Mesendoderm (in vitro differentiated cells): ENCODE measurements around the gene RAB36.
A peak's percentile ranks its signal among the peaks of the same experiment; 100 is the strongest.

ENCODE experiments used
- DNase-seq: peaks from one replicate; pipeline ENCODE4 v3.0.0; 2013
- H2AK5ac ChIP-seq: 2 replicates; pipeline ENCODE4 v1.6.1; 2013; ENCODE audit warnings: low read length, inconsistent platforms
- H2BK120ac ChIP-seq: 2 replicates; pipeline ENCODE4 v1.6.1; 2013; ENCODE audit warnings: low read depth, mild to moderate bottlenecking, low read length, moderate library complexity, mixed read lengths
- H2BK15ac ChIP-seq: replicated peaks from 2 replicates; pipeline ENCODE4 v1.6.1; 2013; ENCODE audit warnings: low read depth, mild to moderate bottlenecking, moderate library complexity
- H2BK5ac ChIP-seq: 2 replicates; pipeline ENCODE4 v1.6.1; 2013; ENCODE audit warnings: low read length, inconsistent platforms
- H3K18ac ChIP-seq: 2 replicates; pipeline ENCODE4 v1.6.1; 2013; ENCODE audit warnings: mild to moderate bottlenecking, low read length, mixed read lengths
- H3K23ac ChIP-seq: one replicate; pipeline ENCODE4 v1.6.1; 2013; ENCODE audit warnings: low read length
- H3K27ac ChIP-seq: 2 replicates; pipeline ENCODE4 v1.5.1; 2013; ENCODE audit warnings: low read depth, mild to moderate bottlenecking, inconsistent platforms, low read length, moderate library complexity
- H3K27me3 ChIP-seq: 2 replicates; pipeline ENCODE4 v1.6.1; 2013; ENCODE audit warnings: low read length, control low read depth, mild to moderate bottlenecking, inconsistent platforms; ENCODE audit not compliant: insufficient read depth, poor library complexity
- H3K36me3 ChIP-seq: 2 replicates; pipeline ENCODE4 v1.6.1; 2013; ENCODE audit warnings: low read length, inconsistent platforms; ENCODE audit not compliant: control insufficient read depth, insufficient read depth
- H3K4ac ChIP-seq: one replicate; pipeline ENCODE4 v1.6.1; 2013; ENCODE audit warnings: low read depth, mild to moderate bottlenecking, low read length, moderate library complexity
- H3K4me1 ChIP-seq: 2 replicates; pipeline ENCODE4 v1.6.1; 2013; ENCODE audit warnings: low read depth, low read length, inconsistent platforms; ENCODE audit not compliant: control insufficient read depth
- H3K4me2 ChIP-seq: 2 replicates; pipeline ENCODE4 v1.6.1; 2013; ENCODE audit warnings: low read length
- H3K4me3 ChIP-seq: 2 replicates; pipeline ENCODE4 v1.5.1; 2013; ENCODE audit warnings: mild to moderate bottlenecking, low read length
- H3K56ac ChIP-seq: one replicate; pipeline ENCODE4 v1.6.1; 2013; ENCODE audit warnings: low read length
- H3K79me1 ChIP-seq: 2 replicates; pipeline ENCODE4 v1.6.1; 2013; ENCODE audit warnings: low read length, inconsistent platforms
- H3K79me2 ChIP-seq: 2 replicates; pipeline ENCODE4 v1.6.1; 2013; ENCODE audit warnings: mild to moderate bottlenecking, low read length; ENCODE audit not compliant: control insufficient read depth, insufficient read depth
- H3K9ac ChIP-seq: 2 replicates; pipeline ENCODE4 v1.6.1; 2013; ENCODE audit warnings: low read length, inconsistent platforms
- H4K5ac ChIP-seq: one replicate; pipeline ENCODE4 v1.6.1; 2013; ENCODE audit warnings: low read length
- H4K8ac ChIP-seq: one replicate; pipeline ENCODE4 v1.6.1; 2013; ENCODE audit warnings: low read depth, mild to moderate bottlenecking, control low read depth, low read length, moderate library complexity
- WGBS: extraction: QIAGEN DNeasy Blood & Tissue Kit; methylation state at CpG from one replicate; pipeline ENCODE4 v1.1.7; 2013; ENCODE audit warnings: low lambda C conversion rate, missing lambda C conversion rate; ENCODE audit not compliant: insufficient coverage; ENCODE audit errors: extremely low coverage; 5-methylcytosine and 5-hydroxymethylcytosine counted together

RAB36 gene

GRCh38 chr22:23137468-23137867, 7.8 kb upstream of the RAB36 start:
- H3K79me2 ChIP-seq = no peaks in the 10 kb centered on the region
- H4K8ac ChIP-seq = no peak overlapping the region
- no peak overlapping the region for H2BK5ac ChIP-seq
- peaks cover 2% of the 10 kb centered on the region for H3K4me1 ChIP-seq
- peak overlapping the region; percentile 56 for H3K56ac ChIP-seq
- no CpG with 5 or more reads among the region's 3 CpGs for WGBS
- no peak overlapping the region for H3K27ac ChIP-seq
- H4K5ac ChIP-seq = no peak overlapping the region
- no peak overlapping the region for H3K23ac ChIP-seq
- no peak overlapping the region for H2AK5ac ChIP-seq
- no peak overlapping the region for H2BK15ac ChIP-seq
- H3K79me1 ChIP-seq = no peaks in the 10 kb centered on the region
- H3K4me2 ChIP-seq = no peak overlapping the region
- no peak for DNase-seq
- no peaks in the 10 kb centered on the region for H3K27me3 ChIP-seq
- H3K36me3 ChIP-seq = no peaks in the 10 kb centered on the region
- H3K4me3 ChIP-seq = no peak overlapping the region
- no peak overlapping the region for H3K4ac ChIP-seq
- H3K9ac ChIP-seq = no peak overlapping the region
- no peak overlapping the region for H2BK120ac ChIP-seq
- peak overlapping the region; percentile 61 for H3K18ac ChIP-seq

GRCh38 chr22:23137905-23138561, 7.2 kb upstream of the RAB36 start:
- peak; percentile 54 for DNase-seq
- no peak overlapping the region for H4K8ac ChIP-seq
- H3K4me1 ChIP-seq = peaks cover 2% of the 10 kb centered on the region
- H3K36me3 ChIP-seq = no peaks in the 10 kb centered on the region
- no peak overlapping the region for H3K4me2 ChIP-seq
- no peak overlapping the region for H2BK5ac ChIP-seq
- H2BK15ac ChIP-seq = no peak overlapping the region
- H3K4ac ChIP-seq = no peak overlapping the region
- H3K4me3 ChIP-seq = no peak overlapping the region
- H3K56ac ChIP-seq = no peak overlapping the region
- H4K5ac ChIP-seq = no peak overlapping the region
- no peak overlapping the region for H3K23ac ChIP-seq
- H3K9ac ChIP-seq = no peak overlapping the region
- H3K79me2 ChIP-seq = no peaks in the 10 kb centered on the region
- WGBS = no CpG with 5 or more reads among the region's 5 CpGs
- H3K27me3 ChIP-seq = no peaks in the 10 kb centered on the region
- no peaks in the 10 kb centered on the region for H3K79me1 ChIP-seq
- no peak overlapping the region for H3K27ac ChIP-seq
- H2BK120ac ChIP-seq = no peak overlapping the region
- no peak overlapping the region for H2AK5ac ChIP-seq
- peak overlapping the region; percentile 61 for H3K18ac ChIP-seq

- no peak overlapping the region for H3K9ac ChIP-seq
- H3K4me1 ChIP-seq = peaks cover 2% of the 10 kb centered on the region
- H2BK5ac ChIP-seq = no peak overlapping the region
- H3K18ac ChIP-seq = no peak overlapping the region
- H4K8ac ChIP-seq = no peak overlapping the region
- H3K79me1 ChIP-seq = no peaks in the 10 kb centered on the region
- no peak overlapping the region for H3K4me3 ChIP-seq
- H3K36me3 ChIP-seq = no peaks in the 10 kb centered on the region
- no peaks in the 10 kb centered on the region for H3K27me3 ChIP-seq
- H3K27ac ChIP-seq = no peak overlapping the region
- no peak overlapping the region for H3K23ac ChIP-seq
- DNase-seq = no peak
- no peak overlapping the region for H2BK15ac ChIP-seq
- H3K4me2 ChIP-seq = no peak overlapping the region
- no CpG with 5 or more reads among the region's 12 CpGs for WGBS
- no peak overlapping the region for H3K56ac ChIP-seq
- H3K4ac ChIP-seq = no peak overlapping the region
- no peak overlapping the region for H2AK5ac ChIP-seq
- H4K5ac ChIP-seq = no peak overlapping the region
- no peak overlapping the region for H2BK120ac ChIP-seq
- H3K79me2 ChIP-seq = no peaks in the 10 kb centered on the region
Measured at GRCh38 chr22:23138584-23139435, 6.5 kb upstream of the RAB36 start.

GRCh38 chr22:23140385-23140784, 4.9 kb upstream of the RAB36 start:
- H3K9ac ChIP-seq = no peak overlapping the region
- no peak overlapping the region for H4K8ac ChIP-seq
- no peaks in the 10 kb centered on the region for H3K27me3 ChIP-seq
- DNase-seq = no peak
- H3K4me3 ChIP-seq = no peak overlapping the region
- no peak overlapping the region for H3K4ac ChIP-seq
- no peak overlapping the region for H2BK120ac ChIP-seq
- H3K4me1 ChIP-seq = peaks cover 2% of the 10 kb centered on the region
- H3K23ac ChIP-seq = no peak overlapping the region
- no peaks in the 10 kb centered on the region for H3K79me1 ChIP-seq
- H2AK5ac ChIP-seq = no peak overlapping the region
- no peak overlapping the region for H3K56ac ChIP-seq
- no peak overlapping the region for H4K5ac ChIP-seq
- no peaks in the 10 kb centered on the region for H3K36me3 ChIP-seq
- no peak overlapping the region for H3K4me2 ChIP-seq
- no peak overlapping the region for H2BK15ac ChIP-seq
- no peaks in the 10 kb centered on the region for H3K79me2 ChIP-seq
- H3K18ac ChIP-seq = no peak overlapping the region
- no peak overlapping the region for H2BK5ac ChIP-seq
- no peak overlapping the region for H3K27ac ChIP-seq

- H3K4me3 ChIP-seq = no peak overlapping the region
Measured at GRCh38 chr22:23142546-23143105, 2.7 kb upstream of the RAB36 start.

More at GRCh38 chr22:23142546-23143105, 2.7 kb upstream of the RAB36 start:
- H2BK120ac ChIP-seq = no peak overlapping the region
- H3K9ac ChIP-seq = no peak overlapping the region
- WGBS = no CpG with 5 or more reads among the region's 9 CpGs
- no peak overlapping the region for H3K23ac ChIP-seq
- no peak overlapping the region for H2AK5ac ChIP-seq
- no peaks in the 10 kb centered on the region for H3K36me3 ChIP-seq
- no peak overlapping the region for H2BK5ac ChIP-seq
- no peak for DNase-seq
- H3K4me2 ChIP-seq = no peak overlapping the region
- no peak overlapping the region for H3K4ac ChIP-seq
- H3K27me3 ChIP-seq = no peaks in the 10 kb centered on the region
- H3K27ac ChIP-seq = no peak overlapping the region
- no peak overlapping the region for H4K8ac ChIP-seq
- H3K18ac ChIP-seq = no peak overlapping the region
- H3K79me2 ChIP-seq = no peaks in the 10 kb centered on the region
- H3K79me1 ChIP-seq = no peaks in the 10 kb centered on the region
- H2BK15ac ChIP-seq = no peak overlapping the region
- no peak overlapping the region for H4K5ac ChIP-seq
- no peak overlapping the region for H3K56ac ChIP-seq
- peaks cover 2% of the 10 kb centered on the region for H3K4me1 ChIP-seq
